Measurements from ENCODE around the gene ABLIM2.

Gene ABLIM2

GRCh38 chr4:7917669-7918068 is 240.9 kb downstream of the ABLIM2 start:
- DNase-seq, result no peak

- DNase-seq, result no peak
Measured at GRCh38 chr4:7915875-7916242, 242.8 kb downstream of the ABLIM2 start.
